GM18519 (cell line): ENCODE measurements around the gene TMEM126B.
"Not testable (repeated sequence)": the region's sequence is repeated elsewhere in the genome, so short reads cannot be mapped to it uniquely, and the experiment has no call there.

Experiments
- ATAC-seq: cut with Tn5 transposase; IDR thresholded peaks from one replicate; pipeline ENCODE4 v1.9.1; 2021; ENCODE audit warnings: mild to moderate bottlenecking, moderate library complexity; ENCODE audit not compliant: unreplicated experiment, low FRiP score

The TMEM126B gene

GRCh38 chr11:85627998-85628770, at the start of gene TMEM126B:
Gene TMEM126B, plus strand, starts transcription at chr11:85628593. Its CDS starts 15 bp downstream, at chr11:85628608.
- ATAC-seq: peak; percentile 98

DNA sequence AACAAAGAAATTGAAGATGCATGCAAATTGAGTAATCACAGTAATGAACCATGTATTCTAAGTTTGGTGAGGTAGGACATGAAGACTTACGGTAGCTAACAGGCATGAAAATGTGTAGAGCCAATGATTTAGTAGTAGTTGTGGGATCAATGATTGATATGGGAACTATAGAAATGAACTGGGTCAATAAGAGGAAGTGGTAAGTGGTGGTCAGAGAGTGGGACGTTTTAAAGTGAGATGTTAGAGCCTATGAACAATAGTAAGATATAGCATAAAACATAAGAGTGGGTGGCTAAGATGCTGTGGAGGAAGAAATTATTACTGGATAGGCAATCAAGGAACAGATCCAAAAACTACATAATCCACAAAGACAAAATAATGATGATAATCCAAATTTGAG, 46.3 kb upstream of the TMEM126B start:
- no peak for ATAC-seq

- no peak for ATAC-seq
Measured at GRCh38 chr11:85589373-85589772, 39.0 kb upstream of the TMEM126B start.

DNA sequence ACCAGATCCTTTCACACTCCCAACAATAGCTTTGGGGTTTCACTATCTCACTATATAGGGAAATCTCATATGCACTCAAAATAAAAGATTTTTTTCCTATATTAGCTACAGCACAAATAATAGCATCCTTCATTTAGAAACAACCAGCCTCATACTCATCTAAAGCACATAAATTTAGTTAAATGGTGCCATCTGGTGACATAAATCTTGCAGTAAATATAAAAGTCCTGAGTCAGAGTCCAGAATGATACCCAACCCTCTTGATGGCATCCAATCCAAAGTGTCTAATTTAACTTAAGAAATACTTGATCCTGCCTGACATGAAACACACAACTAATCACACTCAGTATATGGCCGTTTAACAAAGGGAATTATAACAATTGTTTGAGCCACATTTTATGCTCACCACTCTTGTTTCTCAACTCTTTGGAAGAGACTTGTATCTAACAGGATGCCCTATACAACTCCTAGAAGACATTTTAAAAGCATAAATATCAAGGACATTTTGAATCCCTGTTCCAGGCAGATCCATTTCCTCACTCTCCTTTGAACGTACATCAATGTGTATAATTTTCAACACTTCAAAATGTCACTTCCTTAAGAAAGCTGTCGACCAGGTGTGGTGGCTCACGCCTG, 37.4 kb upstream of the TMEM126B start:
- ATAC-seq: peak; percentile 46

DNA sequence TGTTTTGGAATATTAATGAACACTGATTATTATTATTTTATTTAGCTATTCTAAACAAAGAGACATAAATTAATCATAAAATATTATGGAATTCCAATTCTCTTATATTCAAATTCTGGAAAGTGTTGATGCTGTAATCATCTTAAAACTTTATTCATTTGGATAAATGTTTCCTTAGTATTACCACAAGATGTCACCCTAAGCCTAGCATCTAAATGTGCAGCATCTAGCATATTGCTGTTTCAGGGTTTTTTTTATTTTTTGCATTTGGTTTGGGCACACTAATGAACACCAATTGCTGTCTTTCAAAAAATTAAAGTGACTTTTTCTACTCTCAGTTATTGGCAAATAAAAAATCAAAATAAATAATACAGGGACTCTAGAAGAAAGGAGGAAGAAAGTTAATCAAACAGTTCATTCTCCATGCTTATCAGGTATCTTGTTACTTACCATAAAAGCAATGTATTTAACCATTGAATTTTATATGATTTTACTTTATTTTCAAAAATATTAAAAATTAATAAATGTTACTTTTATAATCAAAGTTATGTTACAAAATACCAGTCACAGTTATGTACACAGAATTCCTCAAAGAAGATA, 33.0 kb upstream of the TMEM126B start:
- ATAC-seq: peak; percentile 74

GRCh38 chr11:85596886-85597285, 31.5 kb upstream of the TMEM126B start:
- no peak for ATAC-seq

- no peak for ATAC-seq
Measured at GRCh38 chr11:85599083-85599482, 29.3 kb upstream of the TMEM126B start.

DNA sequence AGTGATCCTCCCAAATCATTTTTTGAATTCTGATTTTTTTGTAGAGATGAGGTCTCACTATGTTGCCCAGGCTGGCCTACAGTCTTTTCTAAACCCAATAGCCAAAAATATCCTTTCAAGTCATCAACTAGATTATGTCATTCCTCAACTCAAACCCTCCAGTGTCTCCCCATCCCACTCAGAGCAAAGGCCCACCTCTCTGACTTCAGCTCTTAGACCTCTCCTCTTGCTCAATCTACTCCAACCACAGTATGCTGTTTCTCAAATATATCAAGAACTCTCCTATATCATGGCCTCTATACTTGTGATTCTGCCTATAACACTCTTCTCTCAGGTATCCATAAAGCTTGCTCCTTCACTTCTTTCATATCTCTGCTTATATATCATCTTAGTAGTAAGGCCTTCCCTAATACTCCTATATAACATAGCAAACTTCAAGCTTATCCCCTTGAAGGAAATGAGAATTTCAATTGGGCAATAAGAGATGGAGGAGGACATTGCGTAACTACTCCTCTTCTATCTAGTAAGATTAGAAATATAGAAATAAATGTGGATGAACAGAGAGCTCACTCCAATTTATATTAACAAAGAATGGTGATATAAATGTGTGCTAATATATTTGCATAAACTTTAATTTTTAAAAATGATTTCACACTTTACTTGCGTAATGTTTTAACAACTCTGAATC, 25.7 kb upstream of the TMEM126B start:
- ATAC-seq: no peak

- ATAC-seq: no peak
Measured at GRCh38 chr11:85603220-85603619, 25.2 kb upstream of the TMEM126B start.

DNA sequence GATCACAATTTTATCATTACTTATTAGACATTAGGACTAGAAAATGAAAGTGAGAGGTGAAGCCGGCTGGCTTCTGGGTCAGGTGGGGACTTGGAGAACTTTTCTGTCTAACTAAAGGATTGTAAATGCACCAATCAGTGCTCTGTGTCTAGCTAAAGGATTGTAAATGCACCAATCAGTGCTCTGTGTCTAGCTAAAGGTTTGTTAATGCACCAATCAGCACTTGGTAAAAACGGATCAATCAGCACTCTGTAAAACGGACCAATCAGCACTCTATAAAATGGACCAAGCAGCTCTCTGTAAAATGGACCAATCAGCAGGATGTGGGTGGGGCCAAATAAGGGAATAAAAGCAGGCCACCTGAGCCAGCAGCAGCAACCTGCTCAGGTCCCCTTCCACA, 22.2 kb upstream of the TMEM126B start:
- ATAC-seq: not testable (repeated sequence)

DNA sequence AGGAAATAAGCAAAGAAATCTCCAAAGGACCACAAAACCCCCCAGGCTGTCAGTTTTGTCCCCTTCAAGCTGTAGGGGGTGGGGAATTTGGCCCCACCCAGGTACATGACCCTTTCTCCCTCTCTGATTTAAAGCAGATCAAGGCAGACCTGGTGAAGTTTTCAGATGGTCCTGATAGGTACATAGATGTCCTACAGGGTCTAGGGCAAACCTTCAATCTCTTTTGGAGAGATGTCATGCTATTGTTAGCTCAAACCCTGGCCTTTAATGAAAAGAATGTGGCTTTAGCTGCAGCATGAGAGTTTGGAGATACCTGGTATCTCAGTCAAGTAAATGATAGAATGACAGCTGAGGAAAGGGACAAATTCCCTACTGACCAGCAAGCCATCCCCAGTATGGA, 19.8 kb upstream of the TMEM126B start:
- not testable (repeated sequence) for ATAC-seq

- ATAC-seq: not testable (repeated sequence)
Measured at GRCh38 chr11:85609286-85609685, 19.1 kb upstream of the TMEM126B start.

DNA sequence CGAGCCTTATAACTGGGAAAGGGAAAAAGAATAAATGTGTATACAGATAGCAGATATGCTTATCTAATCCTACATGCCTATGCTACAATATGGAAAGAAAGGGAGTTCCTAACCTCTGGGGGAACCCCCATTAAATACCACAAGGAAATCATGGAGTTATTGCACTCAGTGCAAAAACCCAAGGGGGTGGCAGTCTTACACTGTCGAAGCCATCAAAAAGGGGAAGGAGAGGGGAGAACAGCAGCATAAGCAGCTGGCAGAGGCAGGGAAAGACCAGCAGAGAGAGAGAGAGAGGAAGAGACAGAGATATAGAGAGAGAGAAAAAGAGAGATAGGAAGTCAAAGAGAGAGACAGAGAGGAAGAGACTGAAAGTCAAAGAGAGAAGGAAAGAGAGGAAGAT, 16.8 kb upstream of the TMEM126B start:
- ATAC-seq: not testable (repeated sequence)

- ATAC-seq: no peak
Measured at GRCh38 chr11:85619499-85619898, 8.9 kb upstream of the TMEM126B start.

- ATAC-seq: no peak
Measured at GRCh38 chr11:85620256-85620655, 8.1 kb upstream of the TMEM126B start.

GRCh38 chr11:85626496-85626895, 1.9 kb upstream of the TMEM126B start:
- ATAC-seq: no peak

DNA sequence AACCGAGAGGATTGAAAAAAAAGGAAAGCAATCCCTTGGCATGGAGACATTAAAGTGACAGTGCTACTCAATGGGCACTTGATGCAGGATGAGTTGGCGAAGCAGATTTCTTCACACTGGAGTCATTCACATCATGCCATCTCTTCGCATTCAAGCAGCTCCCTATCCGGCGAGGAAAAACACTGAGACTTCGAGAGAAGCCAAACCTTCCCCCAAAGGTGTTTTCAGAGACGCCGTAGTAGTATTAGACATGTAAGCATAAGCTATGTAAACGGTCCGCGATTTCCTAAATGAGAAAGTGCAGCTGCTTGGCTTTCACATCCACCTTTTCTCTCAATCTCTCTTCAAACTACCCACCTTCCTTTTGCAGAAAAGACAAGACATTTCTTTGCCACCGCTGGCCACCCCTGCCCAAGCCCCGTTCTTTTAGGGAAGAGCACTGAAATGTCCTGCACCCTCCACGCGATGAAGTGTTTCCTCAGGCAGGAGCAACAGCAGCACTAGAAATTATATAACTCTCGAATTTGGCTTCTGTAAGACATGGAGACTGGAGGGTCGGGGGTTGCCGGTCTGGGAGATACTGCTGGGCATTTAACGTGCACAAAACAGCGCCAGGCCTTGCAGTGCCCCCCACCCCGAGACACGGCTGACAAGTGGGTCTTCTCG, 928 bp upstream of the TMEM126B start, which contains the start of gene DLG2:
DLG2 (minus strand) TSS at position 13 of the 666 bp plus-strand sequence.
- ATAC-seq: no peak

- ATAC-seq: no peak
Measured at GRCh38 chr11:85628771-85629341, 463 bp downstream of the TMEM126B start.

- no peak for ATAC-seq
Measured at GRCh38 chr11:85634747-85635146, 6.4 kb downstream of the TMEM126B start.

GRCh38 chr11:85643191-85643614, 14.8 kb downstream of the TMEM126B start:
- no peak for ATAC-seq
